ENCODE results near the gene SUN2. TPM values are rescaled to one million over a fixed set of nuclear protein-coding genes. Genes with fewer than 3 reads are reported as not detected.
A peak's percentile ranks its signal among the peaks of the same experiment; 100 is the strongest.

Gene SUN2
- total and polyA plus RNA-seq, 9 of the 15 experiments (the other 6 are each of a cell fraction or from before 2014, with no cell fraction given), result 0.11 to 42.6 (median 16.7) TPM

- peak; percentile 77 for TF ChIP-seq MGA (IDR thresholded peaks at IDR 0.05)
- TF ChIP-seq ZNF609 (CRISPR knock-in tag; IDR thresholded peaks at IDR 0.05; ENCODE audit: borderline replicate concordance), result no peak
- peak; percentile 67; the same call in 1 of the 2 replicates for TF ChIP-seq FOSL1 (tag; conservative IDR thresholded peaks at IDR 0.05)
- no peak for TF ChIP-seq ZNF212 (CRISPR knock-in tag; IDR thresholded peaks at IDR 0.05)
Observed at GRCh38 chr22:38788021-38788816, 32.4 kb upstream of the SUN2 start (continued).
